SK-N-SH (cell line): ENCODE data around the gene MRPS2. TPM values are rescaled to one million over a fixed set of nuclear protein-coding genes. Genes with fewer than 3 reads are reported as not detected.

Experiments
- CTCF ChIA-PET: fragments of 300-600, 350-600 bp; formaldehyde crosslinking; extraction: SDS; loops from one replicate; lab custom pipeline; 2021; lab: Yijun Ruan, JAX
- POLR2A ChIA-PET: fragments of 350-600 bp; sonication (Branson Sonifier 250); formaldehyde crosslinking; extraction: SDS; loops from one replicate; lab custom pipeline; 2020; ENCODE audit warnings: antibody characterized with exemption, inconsistent platforms; lab: Yijun Ruan, JAX
- DNase-seq: peaks from one replicate; pipeline ENCODE4 v3.0.0; 2012
- H2AFZ ChIP-seq: fragments of 200-600 bp; sonication (generic); 2 replicates; pipeline ENCODE4 v1.8.1; 2016; ENCODE audit warnings: antibody characterized with exemption, mild to moderate bottlenecking, low read depth
- H3F3A ChIP-seq: fragments of 200-600 bp; sonication (generic); replicated peaks from 2 replicates; pipeline ENCODE3; 2016; ENCODE audit warnings: antibody characterized with exemption, mild to moderate bottlenecking; ENCODE audit not compliant: insufficient read depth
- H3K27ac ChIP-seq, 2 experiments: fragments of 200-500 bp in 1 of 2; fragments of 200-600 bp in 1 of 2; sonication (Bioruptor generic) in 1 of 2; sonication (generic), shearing (Covaris generic) in 1 of 2; 2 replicates each; pipeline versions ENCODE4 v1.5.1 to v1.6.1; 2014 to 2016; ENCODE audit warnings: low read depth in 2 of 2, inconsistent platforms in 1 of 2, low read length in 1 of 2, mild to moderate bottlenecking in 1 of 2, mixed read lengths in 1 of 2
- H3K27me3 ChIP-seq: fragments of 200-600 bp; sonication (generic), shearing (Covaris generic); 2 replicates; pipeline ENCODE4 v1.6.1; 2016; ENCODE audit warnings: mixed run types; ENCODE audit not compliant: insufficient read depth
- H3K36me3 ChIP-seq, 2 experiments: fragments of 200-500 bp in 1 of 2; fragments of 200-600 bp in 1 of 2; sonication (Bioruptor generic) in 1 of 2; sonication (generic) in 1 of 2; replicated peaks in 1 of 2; 2 replicates each; pipeline versions ENCODE3 to v1.5.1; 2014 to 2016; ENCODE audit warnings: low read length in 1 of 2, mild to moderate bottlenecking in 1 of 2; ENCODE audit not compliant: insufficient read depth in 2 of 2, control insufficient read depth in 1 of 2
- H3K4me1 ChIP-seq, 2 experiments: fragments of 200-500 bp in 1 of 2; fragments of 200-600 bp in 1 of 2; sonication (Bioruptor generic) in 1 of 2; sonication (generic), shearing (Covaris generic) in 1 of 2; 2 replicates each; pipeline versions ENCODE4 v1.5.1 to v1.6.1; 2014 to 2016; ENCODE audit warnings: low read depth in 1 of 2, low read length in 1 of 2, mixed run types in 1 of 2; ENCODE audit not compliant: insufficient read depth in 2 of 2, control insufficient read depth in 1 of 2
- H3K4me2 ChIP-seq: fragments of 200-600 bp; sonication (generic), shearing (Covaris generic); 2 replicates; pipeline ENCODE4 v1.6.1; 2017; ENCODE audit warnings: mixed run types
- H3K4me3 ChIP-seq, 2 experiments: fragments of 200-500 bp in 1 of 2; fragments of 200-600 bp in 1 of 2; sonication (Bioruptor generic) in 1 of 2; sonication (generic), shearing (Covaris generic) in 1 of 2; 2 replicates each; pipeline versions ENCODE4 v1.5.1 to v1.8.1; 2014 to 2016; ENCODE audit warnings: low read depth in 2 of 2, inconsistent platforms in 1 of 2, low read length in 1 of 2, mild to moderate bottlenecking in 1 of 2, mixed read lengths in 1 of 2, moderate library complexity in 1 of 2
- H3K79me2 ChIP-seq: fragments of 200-600 bp; sonication (generic); 2 replicates; pipeline ENCODE4 v1.8.1; 2017; ENCODE audit warnings: mild to moderate bottlenecking; ENCODE audit not compliant: insufficient read depth
- H3K9ac ChIP-seq: fragments of 200-600 bp; sonication (generic); 2 replicates; pipeline ENCODE4 v1.6.1; 2017; ENCODE audit warnings: mixed run types
- H3K9me2 ChIP-seq: fragments of 200-600 bp; sonication (generic); 2 replicates; pipeline ENCODE4 v1.6.1; 2017; ENCODE audit warnings: mixed run types
- H3K9me3 ChIP-seq: fragments of 200-600 bp; sonication (generic); 2 replicates; pipeline ENCODE4 v1.6.1; 2017; ENCODE audit warnings: mixed run types, mild to moderate bottlenecking, moderate library complexity
- H4K20me1 ChIP-seq: fragments of 200-600 bp; sonication (generic); 2 replicates; pipeline ENCODE4 v1.6.1; 2017; ENCODE audit warnings: mild to moderate bottlenecking, mixed run types; ENCODE audit not compliant: insufficient read depth
- GABPA ChIP-seq: IDR thresholded peaks from 2 replicates; pipeline ENCODE4 v1.4.0; 2012; ENCODE audit warnings: low read depth, mild to moderate bottlenecking
- GATA2 ChIP-seq: sonication (generic); formaldehyde crosslinking; IDR thresholded peaks from 2 replicates; pipeline ENCODE4 v1.5.0; 2020; ENCODE audit warnings: mild to moderate bottlenecking, missing genetic modification reagents
- JUND ChIP-seq: IDR thresholded peaks from 2 replicates; pipeline ENCODE4 v1.4.0; 2012
- MXI1 ChIP-seq: IDR thresholded peaks from 2 replicates; pipeline ENCODE4 v1.6.1; 2012; ENCODE audit warnings: mild to moderate bottlenecking, low read depth, low read length, improper control_type of control experiment
- NRF1 ChIP-seq: IDR thresholded peaks from 2 replicates; pipeline ENCODE4 v1.6.1; 2012; ENCODE audit warnings: low read depth, mild to moderate bottlenecking, low read length
- RAD21 ChIP-seq: IDR thresholded peaks from 2 replicates; pipeline ENCODE4 v1.6.1; 2012; ENCODE audit warnings: mild to moderate bottlenecking, low read length
- REST ChIP-seq: IDR thresholded peaks from 2 replicates; pipeline ENCODE4 v1.6.1; 2012; ENCODE audit warnings: mild to moderate bottlenecking, low read depth, low read length, moderate library complexity
- RFX5 ChIP-seq: IDR thresholded peaks from 2 replicates; pipeline ENCODE4 v1.6.1; 2012; ENCODE audit warnings: mild to moderate bottlenecking, improper control_type of control experiment, low read length
- TAF1 ChIP-seq: IDR thresholded peaks from 2 replicates; pipeline ENCODE4 v1.6.1; 2012; ENCODE audit warnings: low read depth, mild to moderate bottlenecking, low read length, moderate library complexity, borderline replicate concordance
- TCF12 ChIP-seq: IDR thresholded peaks from 2 replicates; pipeline ENCODE4 v1.4.0; 2012
- USF1 ChIP-seq: IDR thresholded peaks from 2 replicates; pipeline ENCODE4 v1.4.0; 2012; ENCODE audit warnings: low read depth, borderline replicate concordance
- YY1 ChIP-seq: IDR thresholded peaks from 2 replicates; pipeline ENCODE4 v1.4.0; 2012; ENCODE audit warnings: low read depth, mild to moderate bottlenecking
- WGBS: methylation state at CpG from one replicate; pipeline ENCODE4 v1.1.6; 2017; ENCODE audit warnings: low lambda C conversion rate; 5-methylcytosine and 5-hydroxymethylcytosine counted together
- polyA plus RNA-seq, 3 experiments: library from polyadenylated mRNA; depleted of rRNA; stranded (reverse); fragments of >200 nt; gene quantifications; 2 replicates each; pipeline ENCODE4 v1.2.3, GENCODE V29; 2012

MRPS2 gene
- polyA plus RNA-seq, 1 of the 3 experiments (the other 2 are of a cell fraction) = 113 TPM

- Histone ChIP-seq H3K36me3 (peaks cover 7 to 25% of the 10 kb centered on the region in 2 experiments), H3K4me3 (peak overlapping the region; percentile 88 to 90), H3K9me2 (no peaks in the 10 kb centered on the region), H3K4me1 (peaks cover 6 to 13% of the 10 kb centered on the region in 2 experiments; a peak in 2 of 4 replicates), H3K4me2 (peak overlapping the region; percentile 97), H2AFZ (peak overlapping the region; percentile 68; the same call in 1 of the 2 replicates), H3K9me3 (no peaks in the 10 kb centered on the region), H3K27ac (peak overlapping the region in 1 of 2 experiments; percentile 74; a peak in 2 of 4 replicates), H3K9ac (peak overlapping the region; percentile 78), H3K27me3 (no peaks in the 10 kb centered on the region)
- DNase-seq = peak; percentile 82
- ChIA-PET CTCF (interaction anchor here (0.8 to 3.6 kb wide), 5 partner anchors 19 to 68 kb away, joined by 3 to 23 read pairs (median 3); partner anchors contain the start of gene MRPS2), POLR2A (interaction anchor here (0.6 to 1.3 kb wide), 3 partner anchors 19 to 788 kb away, joined by 3 to 9 read pairs (median 8); a partner anchor contains a TSS)
- TF ChIP-seq YY1 (peak; percentile 9; the same call in 1 of the 2 replicates), RAD21 (no peak), MXI1 (peak; percentile 23)
- TF ChIP-seq, all 33 proteins: peak for 2
- WGBS = 0% methylated on average over 1 of the region's 76 CpGs
- Histone ChIP-seq H3K79me2 (peaks cover 35% of the 10 kb centered on the region), H3F3A (peaks cover 5% of the 10 kb centered on the region), H4K20me1 (peaks cover 7% of the 10 kb centered on the region; the same call in 1 of the 2 replicates)
These were observed 20.2 kb upstream of the MRPS2 start for GRCh38 chr9:135480071-135480939.

GRCh38 chr9:135480940-135481310 lies 19.6 kb upstream of the MRPS2 start:
- ChIA-PET CTCF (interaction anchor here (0.8 to 3.6 kb wide), 2 partner anchors 18 to 42 kb away, joined by 3 to 23 read pairs; partner anchors contain the start of gene MRPS2), POLR2A (interaction anchor here (1.2 to 1.3 kb wide), 2 partner anchors 18 to 24 kb away, joined by 8 to 9 read pairs; a partner anchor contains a TSS)
- H3K27me3 ChIP-seq = no peaks in the 10 kb centered on the region
- no peaks in the 10 kb centered on the region for H3K9me2 ChIP-seq
- H2AFZ ChIP-seq = peak overlapping the region; percentile 68; the same call in 1 of the 2 replicates
- H3K9me3 ChIP-seq = no peaks in the 10 kb centered on the region
- H3K4me2 ChIP-seq = peak overlapping the region; percentile 97
- peaks cover 7% of the 10 kb centered on the region; the same call in 1 of the 2 replicates for H4K20me1 ChIP-seq
- peaks cover 7 to 31% of the 10 kb centered on the region in 2 experiments for H3K36me3 ChIP-seq
- H3K4me3 ChIP-seq = peak overlapping the region; percentile 88 to 90
- no peak for TF ChIP-seq GATA2 (CRISPR knock-in tag)
- TF ChIP-seq, all 33 proteins: peak for 0
- peaks cover 35% of the 10 kb centered on the region for H3K79me2 ChIP-seq
- H3K4me1 ChIP-seq = peaks cover 6 to 13% of the 10 kb centered on the region in 2 experiments; a peak in 2 of 4 replicates
- 62% methylated on average over 11 of the region's 11 CpGs for WGBS
- no peak for DNase-seq
- peak overlapping the region in 1 of 2 experiments; percentile 74; a peak in 1 of 4 replicates for H3K27ac ChIP-seq
- peaks cover 5% of the 10 kb centered on the region for H3F3A ChIP-seq
- peak overlapping the region; percentile 78 for H3K9ac ChIP-seq

- H2AFZ ChIP-seq = no peak overlapping the region
- H3K9me2 ChIP-seq = no peaks in the 10 kb centered on the region
- POLR2A ChIA-PET = no interaction called here
- CTCF ChIA-PET = interaction anchor here (0.6 to 3.6 kb wide), 5 partner anchors 17 to 407 kb away, joined by 3 to 23 read pairs (median 3); partner anchors contain the start of gene MRPS2
- DNase-seq = no peak
- no peaks in the 10 kb centered on the region for H3K9me3 ChIP-seq
- H3K4me1 ChIP-seq = peaks cover 6 to 13% of the 10 kb centered on the region in 2 experiments; a peak in 2 of 4 replicates
- no peak overlapping the region for H3K4me3 ChIP-seq
- peaks cover 5% of the 10 kb centered on the region for H3F3A ChIP-seq
- peaks cover 7% of the 10 kb centered on the region; the same call in 1 of the 2 replicates for H4K20me1 ChIP-seq
- no peak overlapping the region for H3K9ac ChIP-seq
- H3K36me3 ChIP-seq = peaks cover 7 to 43% of the 10 kb centered on the region in 2 experiments
- H3K4me2 ChIP-seq = no peak overlapping the region
- no peaks in the 10 kb centered on the region for H3K27me3 ChIP-seq
- peaks cover 33% of the 10 kb centered on the region for H3K79me2 ChIP-seq
- TF ChIP-seq JUND (no peak), NRF1 (no peak), REST (no peak), TCF12 (no peak), TAF1 (no peak), USF1 (no peak), RAD21 (no peak), RFX5 (no peak), MXI1 (no peak), GABPA (no peak)
- H3K27ac ChIP-seq = no peak overlapping the region
- 89% methylated on average over 8 of the region's 8 CpGs for WGBS
These were observed 18.3 kb upstream of the MRPS2 start for GRCh38 chr9:135482015-135482754.
